Spinal cord (tissue), 10 donors: ENCODE data around the gene REC114. TPM values are rescaled to one million over a fixed set of nuclear protein-coding genes. Genes with fewer than 3 reads are reported as not detected.

Experiments
- DNase-seq, 6 donors: peaks; one replicate each; pipeline versions ENCODE4 v3.0.0 to v3.0.0-alpha.2; 2013 to 2015; ENCODE audit warnings: low spot score in 6 of 6, low read depth in 4 of 6
- H3K27ac ChIP-seq: one replicate; pipeline ENCODE4 v1.5.1; 2013; ENCODE audit warnings: low read depth, low read length, control low read depth
- H3K27me3 ChIP-seq: one replicate; pipeline ENCODE4 v1.6.1; 2013; ENCODE audit warnings: low read length; ENCODE audit not compliant: control insufficient read depth, insufficient read depth
- H3K36me3 ChIP-seq: one replicate; pipeline ENCODE4 v1.6.1; 2013; ENCODE audit warnings: low read length; ENCODE audit not compliant: control insufficient read depth, insufficient read depth
- H3K4me1 ChIP-seq: one replicate; pipeline ENCODE4 v1.6.1; 2013; ENCODE audit warnings: low read length; ENCODE audit not compliant: control insufficient read depth, insufficient read depth
- H3K4me3 ChIP-seq: one replicate; pipeline ENCODE4 v1.5.1; 2013; ENCODE audit warnings: low read depth, low read length, control low read depth
- H3K9me3 ChIP-seq: one replicate; pipeline ENCODE4 v1.6.1; 2013; ENCODE audit warnings: low read length; ENCODE audit not compliant: control insufficient read depth, insufficient read depth
- WGBS: methylation state at CpG from one replicate; pipeline ENCODE4 v1.1.5; 2013; ENCODE audit warnings: missing lambda C conversion rate; ENCODE audit not compliant: insufficient coverage; 5-methylcytosine and 5-hydroxymethylcytosine counted together
- polyA plus RNA-seq, 2 donors: library from polyadenylated mRNA; unstranded; fragments of 120-200 nt; gene quantifications; one replicate each; pipeline ENCODE4 v1.2.1, GENCODE V29; 2013; ENCODE audit not compliant: insufficient read length in 2 of 2
- total RNA-seq, 2 donors: library from RNA; depleted of rRNA in 1 of 2; stranded (reverse); fragments of 120-200 nt in 1 of 2; fragments of >200 nt in 1 of 2; gene quantifications; one replicate each; pipeline versions ENCODE4 v1.2.3 to v1.2.4, GENCODE V29; 2013 to 2014
- donor health status: healthy.

Gene REC114
- total and polyA plus RNA-seq, 4 donors = not detected

DNA sequence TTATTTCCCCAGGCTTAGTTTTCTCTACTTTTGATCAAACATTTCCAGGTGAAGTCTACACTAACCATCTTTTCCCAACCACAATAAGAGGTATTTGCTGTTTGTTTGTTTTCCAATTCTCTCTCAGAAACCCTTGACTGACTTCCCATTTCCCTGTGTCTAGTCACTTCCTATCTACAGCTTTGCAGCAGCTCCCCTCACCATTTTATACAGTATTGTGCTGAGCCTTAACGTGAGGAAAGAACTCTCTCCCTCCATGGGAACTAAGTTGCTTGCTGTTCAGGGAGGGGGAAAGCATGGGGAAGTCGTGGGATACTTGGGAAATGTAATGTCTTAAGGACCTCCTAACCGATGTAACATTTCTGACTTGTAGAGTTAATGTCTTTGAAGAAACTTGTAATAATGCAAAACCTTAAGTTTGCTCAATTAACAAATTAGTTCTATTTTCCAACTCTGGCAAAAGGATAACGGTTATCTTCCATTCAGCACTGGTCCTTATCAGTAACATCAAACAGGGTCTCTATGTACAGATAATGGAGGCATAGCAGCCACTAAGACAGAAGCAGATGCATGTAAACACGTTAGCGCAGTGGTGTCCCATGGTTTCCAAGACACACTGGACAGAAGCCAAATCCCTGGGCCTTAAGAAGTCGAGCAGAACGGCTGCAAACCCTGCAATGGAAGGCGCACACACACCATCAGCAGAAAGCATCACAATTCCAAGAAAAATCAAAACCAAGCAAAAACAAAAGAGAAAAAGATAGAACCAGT is 150.5 kb downstream of the REC114 start:
- peak in 5 of 6 donors; percentile 55 to 92 (median 66) for DNase-seq

DNA sequence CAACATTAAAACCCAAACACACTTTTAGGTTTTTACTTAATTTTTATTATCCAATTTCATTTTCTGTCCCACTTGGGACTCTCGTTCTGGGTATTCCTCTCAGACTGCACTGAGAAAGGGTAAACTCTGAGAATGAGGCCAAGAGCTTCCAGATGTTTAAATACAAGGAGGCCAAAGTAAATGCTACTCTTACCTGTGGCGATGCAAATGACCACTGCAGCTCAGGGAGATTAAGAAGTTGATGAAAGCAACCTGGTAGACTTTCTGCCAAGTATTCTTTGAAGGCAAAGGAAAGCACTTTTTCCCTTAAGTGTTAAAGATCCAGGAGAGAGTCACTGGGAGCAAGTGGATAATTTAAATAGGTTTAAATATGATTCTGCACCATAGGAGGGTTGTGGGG is 151.1 kb downstream of the REC114 start:
- Histone ChIP-seq H3K4me3 (no peak overlapping the region), H3K9me3 (no peaks in the 10 kb centered on the region), H3K27me3 (no peaks in the 10 kb centered on the region), H3K4me1 (peaks cover 7% of the 10 kb centered on the region), H3K27ac (no peak overlapping the region), H3K36me3 (peaks cover 4% of the 10 kb centered on the region)
- no peak for DNase-seq
- WGBS = 85% methylated on average over 1 of the region's 2 CpGs

More for the DNA sequence above, 150.5 kb downstream of the REC114 start:
- peaks cover 7% of the 10 kb centered on the region for H3K4me1 ChIP-seq
- H3K27me3 ChIP-seq = no peaks in the 10 kb centered on the region
- H3K9me3 ChIP-seq = no peaks in the 10 kb centered on the region
- 28% methylated on average over 3 of the region's 9 CpGs for WGBS
- peaks cover 7% of the 10 kb centered on the region for H3K36me3 ChIP-seq
- no peak overlapping the region for H3K27ac ChIP-seq
- H3K4me3 ChIP-seq = no peak overlapping the region

DNA sequence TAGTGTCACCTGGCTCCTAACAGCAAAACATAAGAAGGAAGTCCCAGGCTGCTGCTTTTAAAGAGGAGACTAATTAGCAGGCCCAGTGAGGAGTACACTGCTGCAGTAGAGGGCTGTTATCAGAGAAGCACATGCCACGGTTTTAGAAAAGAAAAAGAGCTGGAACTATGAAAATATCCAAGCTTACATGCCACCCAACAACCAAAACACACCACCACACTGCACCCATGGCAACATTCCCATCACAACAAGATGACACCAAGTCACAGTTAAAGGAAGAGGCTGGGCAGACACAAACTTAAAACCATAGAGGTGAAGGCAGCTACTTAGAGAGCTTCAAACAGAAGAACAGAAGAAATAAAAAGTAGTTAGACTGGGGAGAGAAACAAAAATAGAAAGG is 153.2 kb downstream of the REC114 start:
- no peak for DNase-seq
- Histone ChIP-seq H3K9me3 (no peaks in the 10 kb centered on the region), H3K36me3 (peaks cover 4% of the 10 kb centered on the region), H3K27me3 (no peaks in the 10 kb centered on the region), H3K27ac (no peak overlapping the region), H3K4me3 (no peak overlapping the region), H3K4me1 (peaks cover 7% of the 10 kb centered on the region)
- no CpG with 5 or more reads among the region's 1 CpG for WGBS

DNA sequence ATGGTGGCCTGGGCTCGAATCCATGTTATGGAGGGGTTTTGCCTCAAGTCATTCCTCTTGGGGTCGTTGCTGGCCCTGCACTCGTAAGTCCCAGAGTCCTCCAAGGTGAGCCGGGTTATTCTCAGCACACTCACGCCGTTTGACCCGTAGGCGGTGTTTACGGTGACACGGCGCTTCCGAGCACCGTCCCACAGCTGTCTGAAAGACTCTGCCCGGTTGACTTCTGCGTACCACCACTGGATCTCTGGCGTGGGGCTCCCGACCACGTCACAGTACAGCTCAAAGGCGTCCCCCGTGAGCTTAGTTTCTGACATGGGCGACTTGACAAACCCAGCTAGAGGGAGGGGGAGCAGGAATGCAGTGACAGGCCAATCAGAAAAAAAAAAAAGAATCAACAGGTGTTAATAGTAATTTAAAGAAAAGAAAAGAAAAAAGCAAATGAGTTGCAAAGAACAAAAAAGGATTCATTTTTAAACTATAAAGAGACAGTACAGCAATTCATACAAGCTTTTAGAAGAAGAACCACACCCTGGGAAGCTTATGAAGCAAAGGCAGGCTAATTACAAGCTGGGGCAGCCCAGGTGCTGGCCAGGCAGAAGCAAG is 154.2 kb downstream of the REC114 start:
- no peak overlapping the region for H3K27ac ChIP-seq

DNA sequence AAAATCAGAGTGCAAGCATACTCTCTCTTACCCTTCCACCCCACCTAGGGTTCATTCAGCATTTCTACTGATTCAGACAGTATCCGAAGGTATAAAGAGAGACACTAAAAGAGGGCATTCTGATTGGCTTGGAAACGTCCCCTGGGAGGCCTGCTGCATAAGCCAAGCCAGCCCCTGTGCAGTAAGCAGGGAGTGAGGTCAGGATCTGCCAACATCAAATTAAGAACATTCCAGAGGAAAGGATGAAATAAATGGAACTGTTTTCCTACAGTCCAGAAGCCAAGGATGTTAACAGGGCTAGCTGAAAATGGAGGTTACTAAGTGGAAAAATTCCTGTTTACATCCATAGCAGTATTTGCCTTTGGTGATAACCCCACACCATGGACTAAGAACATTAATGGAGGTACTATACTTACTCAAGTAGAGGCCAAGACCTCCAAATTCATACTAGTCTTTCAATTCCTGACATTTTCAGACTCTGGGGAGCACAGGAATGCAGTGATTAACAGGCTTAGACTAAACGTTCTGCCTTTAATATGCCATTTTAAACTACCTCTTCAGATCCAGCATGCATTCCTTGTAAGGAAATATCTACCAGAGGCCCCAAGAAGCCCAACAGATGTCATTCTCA is 155.7 kb downstream of the REC114 start:
- no peak overlapping the region for H3K27ac ChIP-seq
- no peak for DNase-seq
- H3K9me3 ChIP-seq = no peaks in the 10 kb centered on the region
- H3K27me3 ChIP-seq = no peaks in the 10 kb centered on the region
- peaks cover 16% of the 10 kb centered on the region for H3K4me1 ChIP-seq
- peaks cover 4% of the 10 kb centered on the region for H3K36me3 ChIP-seq
- 42% methylated on average over 2 of the region's 3 CpGs for WGBS
- H3K4me3 ChIP-seq = no peak overlapping the region

More for the DNA sequence above, 154.2 kb downstream of the REC114 start:
- 96% methylated on average over 20 of the region's 21 CpGs for WGBS
- Histone ChIP-seq H3K27me3 (no peaks in the 10 kb centered on the region), H3K4me3 (no peak overlapping the region), H3K4me1 (peaks cover 16% of the 10 kb centered on the region), H3K36me3 (peaks cover 4% of the 10 kb centered on the region), H3K9me3 (no peaks in the 10 kb centered on the region)
- no peak for DNase-seq

DNA sequence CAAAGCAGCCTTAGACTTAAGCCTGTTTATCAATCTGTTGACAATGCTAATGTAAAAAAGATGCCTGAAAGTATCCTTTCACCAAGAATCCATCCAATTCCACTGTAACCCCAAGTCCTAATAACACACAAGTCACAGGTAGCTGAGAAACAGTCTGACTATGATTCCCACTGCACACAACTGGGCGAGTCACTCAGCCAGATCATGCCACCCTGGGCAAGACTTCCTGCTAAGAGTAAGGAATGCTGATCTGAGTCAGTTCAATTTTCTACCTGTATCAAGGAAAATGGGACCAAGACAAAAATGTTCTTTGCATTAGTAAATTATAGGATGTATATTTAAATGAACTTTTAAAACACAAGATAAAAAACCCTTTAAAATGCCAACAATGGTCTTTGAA is 157.0 kb downstream of the REC114 start:
- Histone ChIP-seq H3K27me3 (no peaks in the 10 kb centered on the region), H3K36me3 (peaks cover 4% of the 10 kb centered on the region), H3K9me3 (no peaks in the 10 kb centered on the region), H3K27ac (no peak overlapping the region), H3K4me1 (peaks cover 16% of the 10 kb centered on the region), H3K4me3 (no peak overlapping the region)
- no CpG with 5 or more reads among the region's 1 CpG for WGBS
- DNase-seq = no peak

GRCh38 chr15:73600413-73601335 is 157.7 kb downstream of the REC114 start:
- H3K4me3 ChIP-seq = no peak overlapping the region

DNA sequence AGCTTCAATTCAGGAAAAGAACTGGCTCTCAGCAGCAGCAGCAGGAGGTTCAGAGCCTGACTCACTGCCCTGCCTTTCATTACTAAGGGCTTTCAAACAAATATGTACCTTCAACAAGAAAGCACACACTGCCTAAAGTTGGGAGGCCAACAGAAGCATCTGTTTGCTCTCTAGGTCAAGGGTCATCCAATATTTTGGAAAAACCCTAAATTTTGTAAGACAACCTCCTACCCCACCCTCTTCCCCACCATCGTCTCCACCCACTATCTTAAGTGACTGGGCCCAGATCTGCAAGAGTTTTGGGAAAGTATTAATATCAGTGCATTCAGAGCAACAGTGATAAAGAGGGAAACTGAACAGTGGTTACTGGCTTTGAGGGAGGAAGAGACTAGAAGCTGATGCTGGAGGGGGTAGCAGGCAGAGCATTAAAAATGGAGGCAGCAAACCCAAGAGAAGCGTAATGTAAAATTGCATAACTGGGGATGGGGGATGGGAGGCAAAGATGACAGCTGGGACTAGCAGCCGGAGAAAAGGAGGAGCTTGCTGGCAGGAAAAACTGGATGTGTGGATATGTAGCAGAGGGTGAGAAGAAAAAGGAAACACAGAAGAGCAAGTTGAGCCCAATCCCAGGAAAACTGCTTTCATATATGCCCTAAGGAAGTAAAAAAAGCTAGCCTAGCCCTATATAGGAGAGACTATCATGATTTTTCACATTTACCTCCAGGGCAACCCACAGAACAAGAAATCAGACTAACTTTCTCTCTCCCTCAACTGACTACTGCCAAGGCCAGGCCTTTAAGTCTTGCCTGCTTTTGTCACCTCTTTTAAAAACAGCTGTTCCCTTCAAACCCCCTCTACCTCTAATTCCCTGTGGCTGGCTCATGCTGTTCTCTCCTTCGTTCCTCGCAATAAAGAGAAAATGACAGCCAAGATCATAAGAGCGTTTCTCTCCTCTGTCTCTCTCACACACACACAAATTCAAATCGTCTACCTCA is 158.8 kb downstream of the REC114 start:
- H3K27ac ChIP-seq = no peak overlapping the region
- H3K4me3 ChIP-seq = no peak overlapping the region
- peaks cover 4% of the 10 kb centered on the region for H3K36me3 ChIP-seq
- peaks cover 16% of the 10 kb centered on the region for H3K4me1 ChIP-seq
- H3K9me3 ChIP-seq = no peaks in the 10 kb centered on the region
- H3K27me3 ChIP-seq = no peaks in the 10 kb centered on the region
- DNase-seq = peak in 4 of 6 donors; percentile 12 to 93 (median 62)
- 33% methylated on average over 6 of the region's 7 CpGs for WGBS

More at GRCh38 chr15:73600413-73601335, 157.7 kb downstream of the REC114 start:
- Histone ChIP-seq H3K9me3 (no peaks in the 10 kb centered on the region), H3K36me3 (peaks cover 4% of the 10 kb centered on the region), H3K27me3 (no peaks in the 10 kb centered on the region), H3K4me1 (peaks cover 16% of the 10 kb centered on the region), H3K27ac (no peak overlapping the region)
- WGBS = no CpG with 5 or more reads among the region's 5 CpGs
- DNase-seq = no peak
